Pancreas (tissue), 10 donors: ENCODE measurements around the gene BPIFB3. TPM values are rescaled to one million over a fixed set of nuclear protein-coding genes. Genes with fewer than 3 reads are reported as not detected.
"Not testable (repeated sequence)": the region's sequence is repeated elsewhere in the genome, so short reads cannot be mapped to it uniquely, and the experiment has no call there.

ENCODE experiments used
- ATAC-seq, 4 donors: fragments of 200-7000 bp; cut with Tn5 transposase; one replicate each; pipeline versions ENCODE4 v1.8.0 to v1.9.1; 2020; ENCODE audit warnings: mild to moderate bottlenecking in 4 of 4, moderate library complexity in 4 of 4
- DNase-seq, 6 donors: peaks; one replicate each; pipeline ENCODE4 v3.0.0-alpha.2; 2020
- FAIRE-seq: peaks from 2 replicates; lab custom pipeline; 2012; peaks lifted over from hg19 to GRCh38; lab: Jason Lieb, UNC
- H3K27ac ChIP-seq, 4 donors: fragments of 200-600 bp; sonication (generic); 1 replicate in 3 of 4; 2 replicates in 1 of 4; pipeline versions ENCODE4 v1.5.0 to v1.8.0; 2020
- H3K27me3 ChIP-seq, 4 donors: fragments of 200-600 bp; one replicate each; pipeline ENCODE4 v1.8.0; 2021
- H3K36me3 ChIP-seq, 3 donors: fragments of 200-600 bp; sonication (generic) in 1 of 3; one replicate each; pipeline versions ENCODE4 v1.5.0 to v1.8.0; 2020 to 2021
- H3K4me1 ChIP-seq, 3 donors: fragments of 200-600 bp; one replicate each; pipeline ENCODE4 v1.8.0; 2021
- H3K4me3 ChIP-seq, 4 donors: fragments of 200-600 bp; sonication (generic) in 2 of 4; one replicate each; pipeline versions ENCODE4 v1.5.0 to v1.8.0; 2020 to 2021
- H3K9me3 ChIP-seq, 4 donors: fragments of 200-600 bp; one replicate each; pipeline ENCODE4 v1.8.0; 2021
- CTCF ChIP-seq, 4 donors: fragments of 200-600 bp; sonication (generic) in 3 of 4; IDR thresholded peaks; one replicate each; pipeline versions ENCODE4 v1.5.0 to v1.8.0; 2021; ENCODE audit warnings: antibody characterized with exemption in 4 of 4
- WGBS, 2 donors: extraction: QIAGEN DNeasy Blood & Tissue Kit; methylation state at CpG; one replicate each; pipeline ENCODE4 v1.1.7; 2013; 5-methylcytosine and 5-hydroxymethylcytosine counted together
- intact Hi-C, 3 donors: fragments of 100-400 bp; cut with DNase I; formaldehyde crosslinking; loops; one replicate each; pipeline versions ENCODE4 v1.11.1 to v1.14.2; 2022
- polyA plus RNA-seq, 2 donors: library from polyadenylated mRNA; stranded (reverse); fragments of 200-250 nt; gene quantifications; one replicate each; pipeline ENCODE4 v1.2.3, GENCODE V29; 2013
- total RNA-seq, 6 donors: library from RNA; stranded (reverse); fragmentation: NEBNext Ultra II Directional in 4 of 6; extraction: Animal tissue kit (Norgen Biotek cat#: 25700) in 4 of 6; gene quantifications; one replicate each; pipeline versions ENCODE4 v1.2.1 to v1.2.4, GENCODE V29; 2021 to 2023
- donor health status: healthy with polysubstance abuse.
- donor health status: DM: no; HTN: no; CAD: no; lungs with moderate emphysema.
- donor health status: DM: no; HTN: no; CAD: no.
- donor health status: control.
- donor health status: control.
- donor health status: Bipolar disorder and iron deficiency.
- donor health status: DM: yes; HTN: yes; CAD: no.
- donor health status: DM: no; HTN: no; CAD: no.
- donor health status: DM: no; HTN: no; CAD: no.
- donor health status: DM: yes; HTN: yes; CAD: no.

BPIFB3 gene
- total and polyA plus RNA-seq, 8 donors, result not detected

DNA sequence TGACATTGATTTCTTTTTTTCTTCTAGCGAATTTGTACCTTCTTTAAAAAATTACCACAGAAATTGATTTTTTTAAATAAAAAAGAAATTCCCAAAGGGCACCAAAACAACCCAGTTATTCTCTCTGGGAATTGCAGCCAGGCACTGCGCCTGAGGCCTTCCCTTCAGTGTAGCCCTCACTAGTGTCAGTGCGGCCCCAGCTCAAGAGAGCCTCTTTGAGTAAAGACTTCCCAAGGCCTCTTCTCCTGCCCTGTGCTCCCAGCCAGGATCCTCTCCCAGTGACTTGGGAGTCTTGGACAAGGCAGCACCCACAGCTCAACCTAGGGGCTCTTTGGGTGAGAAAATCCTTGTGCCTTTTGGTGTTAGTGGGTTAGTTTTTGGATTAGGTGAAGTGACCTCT, 67.2 kb downstream of the BPIFB3 start:
- no peak for FAIRE-seq
- Histone ChIP-seq H3K4me1 (peaks cover 0 to 12% (median 9%) of the 10 kb centered on the region in 3 donors), H3K4me3 (no peak overlapping the region), H3K36me3 (no peaks in the 10 kb centered on the region), H3K27ac (no peak overlapping the region), H3K27me3 (no peaks in the 10 kb centered on the region), H3K9me3 (no peaks in the 10 kb centered on the region)
- WGBS, 2 donors, result 91 to 94% methylated on average over 3 of the region's 3 CpGs
- no peak for ATAC-seq
- no peak for DNase-seq
- intact Hi-C loops, result no loop called here
- TF ChIP-seq CTCF (IDR thresholded peaks at IDR 0.05), result no peak

DNA sequence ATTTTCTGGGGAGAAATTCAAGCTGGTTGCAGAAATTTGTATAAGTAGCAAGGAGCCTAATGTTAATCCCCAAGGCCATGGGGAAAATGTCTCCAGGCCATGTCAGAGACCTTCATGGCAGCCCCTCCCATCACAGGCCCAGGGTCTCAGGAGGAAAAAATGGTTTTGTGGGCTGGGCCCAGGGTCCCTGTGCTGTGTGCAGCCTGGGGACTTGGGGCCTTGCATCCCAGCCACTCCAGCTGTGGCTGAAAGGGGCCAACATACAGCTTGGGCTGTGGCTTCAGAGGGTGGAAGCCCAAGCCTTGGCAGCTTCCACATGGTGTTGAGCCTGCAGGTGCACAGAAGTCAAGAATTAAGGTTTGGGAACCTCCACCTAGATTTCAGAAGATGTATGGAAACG, 68.6 kb downstream of the BPIFB3 start:
- ATAC-seq, DNase-seq, H3K27me3 ChIP-seq, H3K4me3 ChIP-seq, FAIRE-seq, intact Hi-C loops, H3K9me3 ChIP-seq, H3K36me3 ChIP-seq, H3K27ac ChIP-seq: not testable (repeated sequence)
- 53 to 56% methylated on average over 1 of the region's 1 CpG for WGBS, 2 donors
- peaks cover 0 to 22% (median 15%) of the 10 kb centered on the region in 3 donors for H3K4me1 ChIP-seq

Other genes starting within 250 kb of the BPIFB3 start
- gene MAPRE1, start 233.9 kb upstream of the BPIFB3 start, total RNA-seq, result 10 to 100 TPM; 20.6 to 46.7 (median 32.6) TPM
- 10 to 100 TPM; 12.4 to 32.0 TPM for gene MAPRE1, start 233.9 kb upstream of the BPIFB3 start, polyA plus RNA-seq
- gene EFCAB8, start 195.0 kb upstream of the BPIFB3 start, total RNA-seq, result under 1 TPM in 5 of 6 donors, not detected in 1; 0.12 to 0.35 (median 0.19) TPM
- under 1 TPM; 0.14 to 0.19 TPM for gene EFCAB8, start 195.0 kb upstream of the BPIFB3 start, polyA plus RNA-seq
- not detected for gene SUN5, start 49.5 kb upstream of the BPIFB3 start, total RNA-seq
- gene SUN5, start 49.5 kb upstream of the BPIFB3 start, polyA plus RNA-seq, result not detected
- under 1 TPM in 1 of 6 donors, not detected in 5; 0.16 TPM for gene BPIFB2, start 46.2 kb upstream of the BPIFB3 start, total RNA-seq
- gene BPIFB2, start 46.2 kb upstream of the BPIFB3 start, polyA plus RNA-seq, result under 1 TPM in 1 of 2 donors, not detected in 1; 0.05 TPM
- gene BPIFB6, start 22.3 kb upstream of the BPIFB3 start, total RNA-seq, result not detected
- not detected for gene BPIFB6, start 22.3 kb upstream of the BPIFB3 start, polyA plus RNA-seq
- gene BPIFB4, start 25.7 kb downstream of the BPIFB3 start, total RNA-seq, result not detected
- gene BPIFB4, start 25.7 kb downstream of the BPIFB3 start, polyA plus RNA-seq, result not detected
- not detected for gene BPIFA2, start 114.3 kb downstream of the BPIFB3 start, total RNA-seq
- gene BPIFA2, start 114.3 kb downstream of the BPIFB3 start, polyA plus RNA-seq, result not detected
- gene BPIFA3, start 163.4 kb downstream of the BPIFB3 start, total RNA-seq, result not detected
- gene BPIFA3, start 163.4 kb downstream of the BPIFB3 start, polyA plus RNA-seq, result not detected
- not detected for gene BPIFA1, start 182.1 kb downstream of the BPIFB3 start, total RNA-seq
- not detected for gene BPIFA1, start 182.1 kb downstream of the BPIFB3 start, polyA plus RNA-seq
- gene BPIFB1, start 229.3 kb downstream of the BPIFB3 start, total RNA-seq, result under 1 TPM in 1 of 6 donors, not detected in 5; 0.32 TPM
- gene BPIFB1, start 229.3 kb downstream of the BPIFB3 start, polyA plus RNA-seq, result under 1 TPM in 1 of 2 donors, not detected in 1; 0.12 TPM